HG03159 (cell line): ENCODE results near the gene CLN6.
"Not testable (repeated sequence)": the region's sequence is repeated elsewhere in the genome, so short reads cannot be mapped to it uniquely, and the experiment has no call there.

Source experiments
- ATAC-seq: cut with Tn5 transposase; IDR thresholded peaks from one replicate; pipeline ENCODE4 v1.9.1; 2021; ENCODE audit warnings: mild to moderate bottlenecking, moderate library complexity; ENCODE audit not compliant: unreplicated experiment

Gene CLN6

GRCh38 chr15:68207176-68207935, 22.2 kb downstream of the CLN6 start:
- ATAC-seq = no peak

GRCh38 chr15:68206711-68207151, 22.8 kb downstream of the CLN6 start:
- no peak for ATAC-seq

DNA sequence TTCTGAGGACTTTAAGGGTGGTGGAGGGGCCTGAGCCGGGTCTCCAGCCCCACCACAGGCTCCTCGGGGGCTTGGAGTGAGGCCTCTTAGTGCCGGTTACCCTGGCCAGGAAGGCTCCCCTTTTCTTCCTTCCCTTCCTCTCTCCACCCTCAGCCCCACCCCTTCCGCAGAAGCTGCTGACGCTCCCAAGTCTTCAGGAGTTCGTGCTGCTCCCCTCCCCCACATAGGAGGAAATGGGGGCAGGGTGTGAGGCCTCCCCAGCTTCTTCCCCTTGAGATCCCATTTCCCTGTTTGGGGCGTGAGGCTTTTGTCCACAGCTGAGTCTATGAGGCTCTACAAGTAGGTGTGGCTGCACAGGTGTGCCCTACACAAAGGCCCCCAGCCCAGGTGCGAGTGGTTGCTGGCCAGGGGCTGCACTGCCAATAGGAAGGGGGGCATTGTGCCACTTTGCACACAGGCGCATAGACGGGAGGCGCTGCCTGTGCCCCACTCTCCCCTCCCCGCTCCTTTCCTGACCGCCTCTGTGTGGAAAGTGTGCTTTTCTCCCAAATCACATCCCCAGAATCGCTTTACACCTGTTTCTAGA, 23.5 kb downstream of the CLN6 start:
- no peak for ATAC-seq

DNA sequence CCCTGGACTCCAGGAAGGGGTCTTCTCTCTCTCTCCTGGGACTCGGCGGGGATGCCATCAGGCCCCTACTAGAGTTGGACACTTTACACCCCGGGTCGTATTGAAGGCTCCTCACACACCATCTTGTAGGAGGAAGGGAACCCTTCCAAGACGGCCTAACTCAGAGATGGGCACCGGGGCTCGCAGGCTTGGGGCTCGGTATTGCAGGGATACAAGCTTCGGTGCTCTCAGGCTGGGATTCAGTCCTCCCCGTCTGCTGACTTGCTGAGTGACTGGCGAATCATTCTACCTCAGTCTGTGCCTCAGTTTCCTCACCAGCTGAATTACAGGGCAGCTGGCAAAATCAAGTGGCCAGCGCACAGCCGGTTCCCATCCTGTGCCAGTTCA, 24.0 kb downstream of the CLN6 start:
- no peak for ATAC-seq

DNA sequence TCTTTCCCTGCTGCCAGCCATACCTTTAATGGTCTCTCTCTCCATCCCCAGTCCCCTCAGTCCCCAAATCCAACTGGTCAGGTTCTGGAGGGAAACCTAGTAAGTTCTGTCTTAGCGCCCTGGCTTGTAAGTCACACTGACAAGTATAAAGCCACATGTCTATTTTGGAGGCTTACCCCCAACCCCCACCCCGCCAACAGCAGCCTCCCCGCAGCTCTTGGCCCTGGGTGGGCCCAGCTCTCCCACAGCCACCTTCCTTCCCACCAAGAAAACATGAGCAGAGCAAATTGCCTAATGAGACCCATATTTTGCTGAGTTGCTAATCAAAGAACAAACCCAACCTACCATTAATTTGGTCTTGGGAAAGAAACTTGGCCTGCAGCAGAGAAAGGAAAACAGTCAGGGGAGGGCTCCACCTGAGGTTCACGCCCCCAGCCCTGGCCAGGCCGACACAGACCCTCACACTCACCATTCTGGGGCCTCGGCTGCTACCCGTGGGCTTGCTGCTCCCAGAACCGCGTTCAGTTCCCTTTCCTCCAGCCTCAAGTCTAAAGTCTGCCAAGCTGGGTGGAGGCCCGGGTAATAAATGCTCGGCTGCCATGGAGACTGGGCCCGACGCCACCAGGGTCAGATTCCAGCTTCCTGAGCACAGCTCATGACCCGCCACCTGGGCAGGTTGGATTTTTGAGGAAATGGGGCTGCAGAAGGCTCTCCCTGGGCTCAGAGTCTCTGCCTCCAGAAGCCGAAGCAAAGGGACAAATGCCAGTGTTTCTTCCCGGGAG, 24.6 kb downstream of the CLN6 start, which contains the start of gene CALML4:
TSS of gene CALML4 (minus strand) at position 557 of the 782 bp plus-strand sequence. CDS start at position 472, 85 bp downstream.
- no peak for ATAC-seq

GRCh38 chr15:68204361-68204760, 25.2 kb downstream of the CLN6 start:
- ATAC-seq = no peak

DNA sequence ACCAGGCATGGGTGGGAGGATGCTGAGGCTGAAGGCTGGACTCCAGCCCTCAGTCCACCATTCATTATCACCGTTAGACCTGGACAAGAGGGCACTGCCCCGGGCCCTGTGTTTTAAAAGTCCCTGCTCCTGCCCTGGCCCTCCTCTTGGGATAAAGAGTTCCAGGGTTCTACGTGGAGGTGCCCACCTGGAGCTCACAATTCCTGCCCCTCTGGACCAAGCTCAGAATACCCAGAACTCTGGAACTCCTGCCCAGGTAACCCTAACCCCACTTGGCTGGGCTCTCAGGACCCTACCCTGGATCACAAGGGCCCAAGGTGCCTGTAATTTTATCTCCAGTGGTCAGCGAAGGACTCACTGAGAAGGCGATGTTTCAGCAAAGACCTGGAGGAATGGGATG, 25.6 kb downstream of the CLN6 start:
- ATAC-seq = no peak

DNA sequence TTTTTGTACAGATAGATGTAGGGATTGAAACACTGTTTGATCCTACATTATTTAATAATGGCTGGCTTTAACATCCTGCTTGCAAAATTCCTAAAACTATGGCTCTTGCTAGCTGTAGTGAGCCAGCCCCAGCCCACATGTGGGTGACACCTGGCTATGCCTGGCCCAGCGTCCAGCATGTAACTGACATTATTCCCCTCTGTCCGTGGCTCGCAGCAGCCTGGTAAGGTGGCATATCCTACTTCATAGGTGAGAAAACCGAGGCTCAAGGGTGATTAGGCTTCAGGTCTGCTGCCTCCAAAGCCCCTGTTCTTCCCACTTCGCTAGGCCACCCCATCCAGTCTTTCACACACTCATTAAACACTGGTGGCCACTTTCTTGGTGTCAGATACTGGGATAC, 26.0 kb downstream of the CLN6 start:
- no peak for ATAC-seq

DNA sequence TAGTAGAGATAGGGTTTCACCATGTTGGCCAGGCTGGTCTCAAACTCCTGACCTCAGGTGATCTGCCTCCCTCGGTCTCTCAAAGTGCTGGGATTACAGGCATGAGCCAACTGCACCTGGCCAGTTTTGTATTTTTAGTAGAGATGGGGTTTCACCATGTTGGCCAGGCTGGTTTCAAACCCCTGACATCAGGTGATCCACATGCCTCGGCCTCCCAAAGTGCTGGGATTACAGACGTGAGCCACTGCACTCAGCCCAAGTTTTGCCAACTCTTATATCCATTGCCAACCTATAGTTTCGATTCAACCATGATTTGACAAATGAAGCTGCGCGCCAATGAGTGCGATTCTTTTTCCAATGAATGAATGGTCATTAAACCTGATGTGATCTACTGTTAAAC, 26.5 kb downstream of the CLN6 start:
- ATAC-seq = not testable (repeated sequence)

GRCh38 chr15:68201879-68202261, 27.7 kb downstream of the CLN6 start:
- no peak for ATAC-seq

- no peak for ATAC-seq
Observed at GRCh38 chr15:68201153-68201878, 28.2 kb downstream of the CLN6 start.

GRCh38 chr15:68200016-68200861, 29.3 kb downstream of the CLN6 start:
- no peak for ATAC-seq

GRCh38 chr15:68199340-68199739, 30.2 kb downstream of the CLN6 start:
- ATAC-seq = no peak

DNA sequence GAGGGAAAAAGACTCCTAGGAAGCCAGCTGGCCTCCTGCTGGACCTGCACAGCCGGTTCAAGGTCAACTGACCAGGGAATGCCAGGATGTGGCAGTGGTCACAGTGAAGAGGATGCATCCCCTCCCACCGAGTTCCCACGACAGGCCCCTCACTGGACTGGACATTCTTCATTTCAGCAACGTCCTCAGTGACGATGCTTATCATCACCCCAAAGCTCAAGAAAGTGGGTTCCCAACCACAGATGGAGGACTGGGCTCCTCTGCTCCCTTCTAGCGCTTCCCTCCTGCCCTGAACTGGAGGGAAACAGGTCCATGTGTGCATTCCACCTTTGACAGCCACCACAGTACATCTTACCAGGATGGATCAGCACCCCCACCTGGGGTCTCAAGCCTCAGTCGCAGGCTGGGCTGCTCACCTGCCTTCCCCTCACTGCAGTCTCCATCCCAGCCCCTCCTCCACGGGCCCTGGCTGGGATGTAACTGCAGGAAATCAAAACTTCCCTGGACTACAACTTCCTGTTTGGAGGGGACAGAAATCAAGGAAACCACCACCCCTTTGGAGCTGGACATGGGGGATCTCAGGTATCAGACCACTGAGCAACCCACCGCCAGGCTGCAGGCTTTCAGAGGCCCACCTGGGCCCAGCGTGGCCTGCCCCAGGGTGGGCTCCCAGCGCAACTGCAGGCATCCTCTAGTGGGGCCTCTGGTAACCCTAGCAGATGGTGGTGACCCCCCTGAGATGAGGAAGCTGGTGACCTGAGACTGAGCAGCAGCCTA, 31.7 kb downstream of the CLN6 start:
- ATAC-seq = no peak

- no peak for ATAC-seq
Observed at GRCh38 chr15:68197170-68197492, 32.4 kb downstream of the CLN6 start.

DNA sequence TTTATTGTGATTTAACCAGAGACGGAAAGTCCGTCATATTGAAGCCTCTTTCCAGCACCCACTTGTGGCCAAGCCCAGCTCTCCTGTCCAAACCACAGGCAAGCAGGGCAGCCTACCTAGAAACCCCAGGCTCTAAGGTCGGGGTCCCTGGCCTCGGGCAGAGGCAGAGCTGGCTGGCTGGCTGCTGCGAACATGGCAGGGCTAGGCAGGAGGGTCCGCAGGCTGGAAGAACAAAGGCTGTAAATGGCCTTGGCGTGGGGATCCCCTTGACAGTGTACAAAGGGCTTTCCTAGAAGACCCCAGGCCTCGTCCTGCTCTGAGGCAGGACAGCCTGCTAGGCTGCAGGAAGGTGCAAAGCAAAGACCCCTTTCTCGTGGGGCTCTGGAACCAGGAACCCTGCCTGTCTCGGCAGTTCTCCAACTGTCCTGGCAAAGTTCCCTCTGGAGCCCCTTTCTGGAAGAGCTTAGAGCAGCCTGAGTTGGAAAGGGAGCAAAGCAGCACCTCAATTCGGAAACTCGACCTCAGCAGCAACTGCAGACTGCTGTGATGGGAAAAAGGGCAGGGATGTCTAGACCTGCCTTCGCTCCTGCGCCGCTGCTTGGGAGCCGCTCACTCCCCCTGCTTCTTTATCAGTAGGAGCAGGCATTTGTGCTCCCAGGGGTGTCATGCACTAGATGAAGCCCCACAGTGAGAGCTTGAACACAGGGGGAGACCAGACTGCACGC, 32.9 kb downstream of the CLN6 start:
- ATAC-seq = no peak

GRCh38 chr15:68195336-68196112, 34.0 kb downstream of the CLN6 start:
- ATAC-seq = no peak

- ATAC-seq = no peak
Observed at GRCh38 chr15:68192804-68193486, 36.6 kb downstream of the CLN6 start.
